Fibroblast of skin of back (primary cell): ENCODE data around the gene ITSN1.
"Not testable (repeated sequence)": the region's sequence is repeated elsewhere in the genome, so short reads cannot be mapped to it uniquely, and the experiment has no call there.

Experiments used
- DNase-seq: peaks from one replicate; pipeline ENCODE4 v3.0.0-alpha.2; 2013

Gene ITSN1

GRCh38 chr21:33651965-33652680 lies 9.8 kb downstream of the ITSN1 start:
- DNase-seq = no peak

GRCh38 chr21:33654412-33654811 lies 12.1 kb downstream of the ITSN1 start:
- no peak for DNase-seq

GRCh38 chr21:33655588-33656221 lies 13.4 kb downstream of the ITSN1 start:
- DNase-seq = peak; percentile 86

GRCh38 chr21:33657124-33657820 lies 15.0 kb downstream of the ITSN1 start:
- no peak for DNase-seq

GRCh38 chr21:33658919-33659567 lies 16.7 kb downstream of the ITSN1 start:
- no peak for DNase-seq

- no peak for DNase-seq
These were observed 17.3 kb downstream of the ITSN1 start for GRCh38 chr21:33659568-33659949.

GRCh38 chr21:33660406-33660805 lies 18.1 kb downstream of the ITSN1 start:
- no peak for DNase-seq

- DNase-seq = no peak
These were observed 18.8 kb downstream of the ITSN1 start for GRCh38 chr21:33661146-33661545.

- DNase-seq = no peak
These were observed 19.7 kb downstream of the ITSN1 start for GRCh38 chr21:33662046-33662445.

GRCh38 chr21:33663241-33663640 lies 20.9 kb downstream of the ITSN1 start:
- DNase-seq = no peak

GRCh38 chr21:33664135-33664534 lies 21.8 kb downstream of the ITSN1 start:
- DNase-seq = no peak

GRCh38 chr21:33666153-33666552 lies 23.9 kb downstream of the ITSN1 start:
- no peak for DNase-seq

GRCh38 chr21:33667636-33668035 lies 25.3 kb downstream of the ITSN1 start:
- no peak for DNase-seq

GRCh38 chr21:33668180-33668579 lies 25.9 kb downstream of the ITSN1 start:
- peak; percentile 30 for DNase-seq

GRCh38 chr21:33668620-33669019 lies 26.3 kb downstream of the ITSN1 start:
- DNase-seq = no peak

GRCh38 chr21:33670076-33670978 lies 28.0 kb downstream of the ITSN1 start:
- no peak for DNase-seq

GRCh38 chr21:33673473-33673872 lies 31.2 kb downstream of the ITSN1 start:
- DNase-seq = no peak

GRCh38 chr21:33674226-33674625 lies 31.9 kb downstream of the ITSN1 start:
- DNase-seq = no peak

GRCh38 chr21:33676666-33677065 lies 34.4 kb downstream of the ITSN1 start:
- DNase-seq = not testable (repeated sequence)

- DNase-seq = no peak
These were observed 35.1 kb downstream of the ITSN1 start for GRCh38 chr21:33677450-33677849.

- DNase-seq = no peak
These were observed 38.6 kb downstream of the ITSN1 start for GRCh38 chr21:33680870-33681269.

- peak; percentile 96 for DNase-seq
These were observed 40.8 kb downstream of the ITSN1 start for GRCh38 chr21:33682992-33683627.
